Right cardiac atrium (tissue), 5 donors: Measurements from ENCODE around the gene LMAN2. TPM values are rescaled to one million over a fixed set of nuclear protein-coding genes. Genes with fewer than 3 reads are reported as not detected.
A peak's percentile ranks its signal among the peaks of the same experiment; 100 is the strongest.

Source experiments
- ATAC-seq, 2 donors: fragments of 200-7000 bp; cut with Tn5 transposase; one replicate each; pipeline versions ENCODE4 v1.8.0 to v1.9.1; 2020; ENCODE audit warnings: moderate library complexity in 2 of 2, mild to moderate bottlenecking in 1 of 2
- DNase-seq, 3 donors: peaks; one replicate each; pipeline ENCODE4 v3.0.0-alpha.2; 2020
- H3K27ac ChIP-seq: one replicate; pipeline ENCODE4 v1.5.1; 2013; ENCODE audit warnings: mild to moderate bottlenecking, low read length, control low read depth, moderate library complexity
- H3K27me3 ChIP-seq: one replicate; pipeline ENCODE4 v1.6.1; 2013; ENCODE audit not compliant: control insufficient read depth, insufficient read depth
- H3K4me1 ChIP-seq: one replicate; pipeline ENCODE4 v1.6.1; 2013; ENCODE audit warnings: low read length; ENCODE audit not compliant: control insufficient read depth, insufficient read depth
- H3K4me3 ChIP-seq: one replicate; pipeline ENCODE4 v1.5.1; 2013; ENCODE audit warnings: low read length, control low read depth
- H3K9me3 ChIP-seq: one replicate; pipeline ENCODE4 v1.6.1; 2013; ENCODE audit warnings: low read length; ENCODE audit not compliant: control insufficient read depth
- WGBS: extraction: QIAGEN DNeasy Blood & Tissue Kit; methylation state at CpG from one replicate; pipeline ENCODE4 v1.1.7; 2013; 5-methylcytosine and 5-hydroxymethylcytosine counted together
- intact Hi-C, 4 donors: fragments of 100-400 bp; cut with DNase I; formaldehyde crosslinking; loops; one replicate each; pipeline versions ENCODE4 v1.11.0 to v1.14.0; 2022 to 2023
- polyA plus RNA-seq: library from polyadenylated mRNA; stranded (reverse); fragments of 200-250 nt; gene quantifications from one replicate; pipeline ENCODE4 v1.2.3, GENCODE V29; 2013
- total RNA-seq, 4 donors: library from RNA; stranded (reverse); fragmentation: NEBNext Ultra II Directional; extraction: Animal tissue kit (Norgen Biotek cat#: 25700); gene quantifications; one replicate each; pipeline ENCODE4 v1.2.1, GENCODE V29; 2021
- donor health status: healthy with polysubstance abuse.
- donor health status: DM: no; HTN: yes; CAD: no.
- donor health status: DM: no; HTN: no; CAD: no.
- donor health status: DM: no; HTN: yes; CAD: no; lungs with severe emphysema.
- donor health status: DM: yes; HTN: yes; CAD: no.

LMAN2 gene
- total and polyA plus RNA-seq, 5 donors = 59.0 to 109 (median 71.8) TPM

GRCh38 chr5:177332031-177332895 lies 19.2 kb downstream of the LMAN2 start:
- Histone ChIP-seq H3K9me3 (no peaks in the 10 kb centered on the region), H3K27me3 (no peaks in the 10 kb centered on the region), H3K27ac (no peak overlapping the region), H3K4me1 (no peaks in the 10 kb centered on the region), H3K4me3 (no peak overlapping the region)
- intact Hi-C loops = no loop called here
- DNase-seq (peak in 1 of 3 donors; percentile 66), ATAC-seq (no peak)
- WGBS = 90% methylated on average over 35 of the region's 35 CpGs

- no peak overlapping the region for H3K27ac ChIP-seq
- no peak overlapping the region for H3K4me3 ChIP-seq
- intact Hi-C loops = no loop called here
- no peaks in the 10 kb centered on the region for H3K4me1 ChIP-seq
- DNase-seq = peak in 1 of 3 donors; percentile 57
- WGBS = 77% methylated on average over 27 of the region's 27 CpGs
- H3K27me3 ChIP-seq = no peaks in the 10 kb centered on the region
- no peaks in the 10 kb centered on the region for H3K9me3 ChIP-seq
- no peak for ATAC-seq
Observed at GRCh38 chr5:177330991-177331842, 20.3 kb downstream of the LMAN2 start.

DNA sequence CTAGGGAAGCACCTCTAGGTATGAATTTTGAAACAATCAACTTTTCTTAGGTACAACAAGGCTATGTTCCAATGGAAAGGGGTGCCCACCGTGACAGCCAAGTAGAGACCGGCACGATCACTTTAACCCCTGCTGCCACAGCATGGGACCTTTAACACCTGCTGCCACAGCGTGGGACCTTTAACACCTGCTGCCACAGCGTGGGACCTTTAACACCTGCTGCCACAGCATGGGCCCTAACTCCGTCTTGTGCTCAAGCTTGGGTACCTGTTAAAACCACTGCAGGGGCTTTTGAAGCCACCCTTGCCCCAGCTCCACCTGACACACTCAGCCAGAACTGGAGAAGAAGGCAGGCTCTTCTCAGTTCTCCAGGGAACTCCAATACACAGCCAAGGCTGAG lies 21.6 kb downstream of the LMAN2 start:
- Histone ChIP-seq H3K9me3 (no peaks in the 10 kb centered on the region), H3K27ac (no peak overlapping the region), H3K27me3 (no peaks in the 10 kb centered on the region), H3K4me3 (no peak overlapping the region), H3K4me1 (no peaks in the 10 kb centered on the region)
- 86% methylated on average over 6 of the region's 6 CpGs for WGBS
- ATAC-seq (no peak), DNase-seq (peak in 1 of 3 donors; percentile 32)
- intact Hi-C loops = no loop called here

DNA sequence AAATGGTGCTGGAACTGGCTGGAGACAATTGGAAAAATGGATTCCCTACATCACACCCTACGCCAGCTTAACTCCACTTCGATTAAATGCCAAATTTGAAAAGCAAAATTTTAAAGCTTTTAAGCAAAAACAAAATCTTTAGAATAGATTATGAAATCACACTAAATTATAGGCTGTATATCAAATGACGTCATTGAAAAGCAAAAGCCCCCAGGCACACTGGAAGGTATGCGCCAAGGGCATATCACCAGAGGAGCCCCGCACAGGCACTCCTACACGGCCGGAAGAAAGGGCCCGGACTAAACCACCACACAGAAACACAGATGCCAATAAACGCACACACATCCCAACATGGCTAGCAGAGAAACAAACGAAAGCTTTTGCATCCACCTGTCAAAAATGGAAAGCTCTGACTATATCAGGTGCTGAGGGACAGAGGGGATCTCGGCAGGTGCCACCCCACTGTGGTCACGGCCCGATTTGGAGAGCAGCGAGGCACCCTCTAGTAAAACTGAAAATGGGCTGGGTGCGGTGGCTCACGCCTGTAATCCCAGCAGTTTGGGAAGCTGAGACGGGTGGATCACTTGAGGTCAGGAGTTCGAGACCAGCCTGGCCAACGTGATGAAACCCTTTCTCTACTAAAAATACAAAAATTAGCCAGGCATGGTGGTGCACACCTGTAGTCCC lies 22.8 kb downstream of the LMAN2 start:
- Histone ChIP-seq H3K27ac (no peak overlapping the region), H3K4me3 (no peak overlapping the region), H3K9me3 (no peaks in the 10 kb centered on the region), H3K4me1 (no peaks in the 10 kb centered on the region), H3K27me3 (no peaks in the 10 kb centered on the region)
- 91% methylated on average over 19 of the region's 19 CpGs for WGBS
- ATAC-seq (no peak), DNase-seq (peak in 1 of 3 donors; percentile 23)
- intact Hi-C loops = no loop called here

- intact Hi-C loops = no loop called here
- Histone ChIP-seq H3K9me3 (no peaks in the 10 kb centered on the region), H3K4me3 (no peak overlapping the region), H3K27ac (peak overlapping the region; percentile 39), H3K27me3 (no peaks in the 10 kb centered on the region), H3K4me1 (no peaks in the 10 kb centered on the region)
- WGBS = 66% methylated on average over 28 of the region's 28 CpGs
- DNase-seq = peak; percentile 72 to 84 (median 81)
- ATAC-seq = peak; percentile 90 to 95
Observed at GRCh38 chr5:177327539-177328522, 23.6 kb downstream of the LMAN2 start.

GRCh38 chr5:177325868-177326381 lies 25.5 kb downstream of the LMAN2 start:
- peak in 1 of 3 donors; percentile 9 for DNase-seq
- Histone ChIP-seq H3K27ac (no peak overlapping the region), H3K27me3 (no peaks in the 10 kb centered on the region), H3K4me3 (no peak overlapping the region), H3K9me3 (no peaks in the 10 kb centered on the region), H3K4me1 (no peaks in the 10 kb centered on the region)
- ATAC-seq = no peak
- intact Hi-C loops = no loop called here
- 74% methylated on average over 1 of the region's 1 CpG for WGBS

DNA sequence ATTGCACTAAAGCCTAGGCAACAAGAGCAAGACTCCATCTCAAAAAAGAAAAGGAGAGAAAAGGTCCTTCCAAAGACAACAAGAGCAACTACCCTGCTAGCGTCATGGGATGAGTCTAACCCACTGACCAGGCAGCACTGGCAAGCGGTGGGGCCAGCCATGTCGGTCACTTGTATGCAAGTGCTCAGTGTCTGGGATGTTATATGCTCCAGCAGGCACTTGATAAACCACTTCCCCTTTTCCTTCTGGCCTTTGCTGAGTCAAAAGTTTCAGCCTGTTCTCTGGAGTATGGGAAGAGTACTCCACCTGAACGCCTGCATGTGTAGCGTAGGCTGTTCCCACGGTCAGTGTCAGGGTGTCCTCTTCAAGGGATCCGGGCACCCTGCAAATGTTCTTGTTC lies 30.6 kb downstream of the LMAN2 start:
- ATAC-seq (peak; percentile 18 to 34), DNase-seq (peak in 2 of 3 donors; percentile 45 to 60)
- Histone ChIP-seq H3K27me3 (no peaks in the 10 kb centered on the region), H3K4me3 (no peak overlapping the region), H3K9me3 (no peaks in the 10 kb centered on the region), H3K27ac (no peak overlapping the region), H3K4me1 (no peaks in the 10 kb centered on the region)
- intact Hi-C loops = no loop called here
- 80% methylated on average over 7 of the region's 7 CpGs for WGBS

DNA sequence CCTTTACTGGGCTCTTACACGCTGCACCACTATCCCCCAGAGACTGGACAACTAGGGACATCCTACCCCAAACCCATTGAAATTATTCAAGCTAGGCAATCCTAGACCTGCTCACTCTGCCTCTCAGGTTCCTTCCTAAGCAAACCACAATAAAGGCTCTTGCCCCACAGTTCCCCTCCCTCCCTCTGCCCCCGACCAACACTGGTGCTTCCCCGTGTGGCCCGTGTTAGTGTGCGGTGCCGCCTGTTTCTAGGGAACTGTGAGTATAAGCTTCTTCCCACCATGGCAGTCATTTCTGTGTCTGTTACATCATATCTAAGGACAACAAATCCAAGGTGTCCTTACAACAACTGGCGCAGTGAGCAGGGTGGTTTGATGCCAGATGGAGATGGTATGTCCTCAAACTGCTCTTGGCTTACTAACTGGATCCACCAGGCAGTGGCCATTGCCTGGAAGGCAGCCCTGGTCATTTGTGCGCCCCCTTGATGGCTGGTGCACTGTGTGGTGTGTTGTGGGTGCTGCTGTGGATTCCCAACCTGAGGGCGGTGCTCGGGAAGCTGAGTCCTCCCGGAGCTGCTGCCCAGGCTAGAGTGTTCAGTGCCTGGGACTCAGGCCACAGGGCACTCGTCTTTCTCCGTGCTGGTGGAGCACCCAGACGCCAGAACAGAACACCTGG lies 31.4 kb downstream of the LMAN2 start:
- intact Hi-C loops = loop anchor here in 1 of 4 donors (10.0 kb wide), 1 partner anchor 185 kb away; the partner anchor contains the start of gene DOK3
- WGBS = 96% methylated on average over 14 of the region's 14 CpGs
- Histone ChIP-seq H3K27ac (no peak overlapping the region), H3K27me3 (no peaks in the 10 kb centered on the region), H3K4me1 (no peaks in the 10 kb centered on the region), H3K4me3 (no peak overlapping the region), H3K9me3 (no peaks in the 10 kb centered on the region)
- ATAC-seq (no peak), DNase-seq (peak in 1 of 3 donors; percentile 38)

DNA sequence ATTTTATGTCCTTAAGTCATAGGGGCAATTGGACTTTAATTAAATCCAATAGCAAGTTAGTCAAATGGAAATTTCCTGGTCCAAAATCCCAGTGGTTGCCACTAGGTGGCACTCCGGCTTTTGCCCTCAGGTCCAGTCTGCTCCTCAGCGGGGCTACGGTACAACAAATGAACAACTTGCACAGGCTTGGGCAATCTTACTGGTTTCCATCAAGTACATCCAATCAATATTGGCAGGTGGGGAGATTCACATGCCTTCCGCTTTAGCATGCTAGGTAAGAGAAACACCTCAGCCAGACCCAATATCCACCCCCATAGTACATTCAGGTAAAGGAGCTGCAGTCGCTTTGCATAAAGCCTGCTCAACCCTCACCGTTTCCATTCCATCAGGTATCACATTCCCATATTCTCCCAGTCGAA lies 33.5 kb downstream of the LMAN2 start:
- DNase-seq = peak; percentile 70 to 88 (median 81)
- intact Hi-C loops = loop anchor here in 1 of 4 donors (10.0 kb wide), 1 partner anchor 187 kb away; the partner anchor contains the start of gene DOK3

More for the DNA sequence above, 33.5 kb downstream of the LMAN2 start:
- Histone ChIP-seq H3K9me3 (no peaks in the 10 kb centered on the region), H3K27me3 (no peaks in the 10 kb centered on the region), H3K4me3 (no peak overlapping the region), H3K4me1 (no peaks in the 10 kb centered on the region), H3K27ac (no peak overlapping the region)
- 33% methylated on average over 7 of the region's 7 CpGs for WGBS
- peak; percentile 36 to 40 for ATAC-seq
